ENCODE data around the gene SSTR5.

The SSTR5 gene

DNA sequence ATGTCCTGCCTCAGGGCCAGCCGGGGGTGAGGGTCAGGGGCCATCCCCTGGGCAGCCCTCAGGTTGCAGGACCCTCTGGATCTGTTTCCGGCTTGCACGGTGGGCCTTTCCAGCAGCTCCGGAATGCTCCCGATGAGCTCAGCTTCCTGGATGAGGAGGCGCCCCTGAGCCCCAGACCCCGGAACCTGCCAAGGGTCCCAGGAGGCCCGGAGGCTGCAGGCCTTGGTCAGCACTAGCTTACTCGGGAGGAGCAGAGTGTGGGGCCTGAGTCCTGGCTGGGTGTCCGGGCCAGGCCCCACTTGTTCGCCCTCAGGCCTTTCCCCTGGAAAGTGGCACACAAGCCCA, 31.1 kb downstream of the SSTR5 start:
- no peak for TF ChIP-seq SUZ12 (IDR thresholded peaks at IDR 0.05; ENCODE audit: extremely low read depth, insufficient read depth, insufficient read length)
- no peak for TF ChIP-seq ZNF274 (IDR thresholded peaks at IDR 0.05; ENCODE audit: low read depth, low read length)
- TF ChIP-seq YY1 (IDR thresholded peaks at IDR 0.05; ENCODE audit: insufficient read depth, insufficient read length), result no peak
- H3K4me1 ChIP-seq (ENCODE audit: insufficient read depth, insufficient read length), result peaks cover 25% of the 10 kb centered on the region
- H3K4me3 ChIP-seq (ENCODE audit: insufficient read length, low read depth), result peak overlapping the region; percentile 71
- peaks cover 15% of the 10 kb centered on the region for H3K27me3 ChIP-seq (ENCODE audit: insufficient read depth, insufficient read length)
- H3K9me3 ChIP-seq (ENCODE audit: insufficient read depth, low read length), result no peaks in the 10 kb centered on the region
- H3K9ac ChIP-seq (ENCODE audit: insufficient read length, low read depth), result peak overlapping the region; percentile 89
- no peaks in the 10 kb centered on the region for H3K36me3 ChIP-seq (ENCODE audit: insufficient read depth, insufficient read length, low read length)
- DNase-seq (ENCODE audit: low read depth, low spot score), result no peak

DNA sequence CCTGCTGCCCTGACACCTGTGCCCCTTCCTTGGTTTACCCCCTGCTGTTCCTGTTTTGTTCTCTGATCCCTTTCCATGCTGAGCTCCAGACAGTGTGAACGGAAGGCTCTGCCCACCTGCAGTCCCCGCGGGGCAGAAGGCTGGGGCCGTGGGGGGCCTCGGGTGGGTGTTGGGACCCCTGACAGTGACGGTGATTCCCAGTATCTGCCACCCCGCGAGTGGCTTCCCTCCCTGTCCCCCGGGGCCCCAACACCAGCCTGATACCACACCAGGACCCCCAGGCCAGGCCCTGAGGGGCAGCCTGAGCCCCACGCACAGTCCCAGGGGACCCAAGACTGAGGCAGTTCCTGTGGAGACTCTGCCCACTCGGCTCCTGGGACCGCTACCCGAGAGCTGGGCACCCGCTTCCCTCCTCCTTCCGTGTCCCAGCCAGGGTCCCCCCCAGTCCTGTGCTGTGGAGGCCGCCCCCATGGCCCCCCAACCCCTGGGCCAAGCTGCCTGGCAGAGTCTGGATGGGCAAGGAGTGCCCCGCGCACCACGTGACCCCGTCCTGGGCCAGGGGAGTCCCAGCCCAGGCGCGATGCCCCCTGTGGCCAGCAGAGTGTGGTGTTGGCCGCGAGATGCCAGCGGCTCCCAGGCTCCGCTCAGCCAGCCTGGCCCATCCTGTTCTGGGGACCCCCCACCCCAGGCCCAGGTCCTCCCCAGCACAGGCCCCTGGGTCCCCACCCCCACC, 33.5 kb downstream of the SSTR5 start:
- DNase-seq (ENCODE audit: low read depth, low spot score), result peak; percentile 50
- no peak overlapping the region for H3K9ac ChIP-seq (ENCODE audit: insufficient read length, low read depth)
- no peaks in the 10 kb centered on the region for H3K9me3 ChIP-seq (ENCODE audit: insufficient read depth, low read length)
- H3K36me3 ChIP-seq (ENCODE audit: insufficient read depth, insufficient read length, low read length), result no peaks in the 10 kb centered on the region
- H3K27me3 ChIP-seq (ENCODE audit: insufficient read depth, insufficient read length), result peaks cover 40% of the 10 kb centered on the region
- no peak for TF ChIP-seq SUZ12 (IDR thresholded peaks at IDR 0.05; ENCODE audit: extremely low read depth, insufficient read depth, insufficient read length)
- no peak for TF ChIP-seq YY1 (IDR thresholded peaks at IDR 0.05; ENCODE audit: insufficient read depth, insufficient read length)
- TF ChIP-seq ZNF274 (IDR thresholded peaks at IDR 0.05; ENCODE audit: low read depth, low read length), result no peak
- no peak overlapping the region for H3K4me3 ChIP-seq (ENCODE audit: insufficient read length, low read depth)
- peaks cover 18% of the 10 kb centered on the region for H3K4me1 ChIP-seq (ENCODE audit: insufficient read depth, insufficient read length)

GRCh38 chr16:1106659-1107058, 34.1 kb downstream of the SSTR5 start:
- TF ChIP-seq YY1 (IDR thresholded peaks at IDR 0.05; ENCODE audit: insufficient read depth, insufficient read length) (no peak), SUZ12 (IDR thresholded peaks at IDR 0.05; ENCODE audit: extremely low read depth, insufficient read depth, insufficient read length) (no peak), ZNF274 (IDR thresholded peaks at IDR 0.05; ENCODE audit: low read depth, low read length) (no peak)
- H3K27me3 ChIP-seq (ENCODE audit: insufficient read depth, insufficient read length), result peaks cover 45% of the 10 kb centered on the region
- no peaks in the 10 kb centered on the region for H3K9me3 ChIP-seq (ENCODE audit: insufficient read depth, low read length)
- no peak overlapping the region for H3K9ac ChIP-seq (ENCODE audit: insufficient read length, low read depth)
- H3K4me3 ChIP-seq (ENCODE audit: insufficient read length, low read depth), result no peak overlapping the region
- no peak for DNase-seq (ENCODE audit: low read depth, low spot score)
- H3K36me3 ChIP-seq (ENCODE audit: insufficient read depth, insufficient read length, low read length), result no peaks in the 10 kb centered on the region
- peaks cover 15% of the 10 kb centered on the region for H3K4me1 ChIP-seq (ENCODE audit: insufficient read depth, insufficient read length)

- Histone ChIP-seq H3K4me1 (ENCODE audit: insufficient read depth, insufficient read length) (peaks cover 15% of the 10 kb centered on the region), H3K36me3 (ENCODE audit: insufficient read depth, insufficient read length, low read length) (no peaks in the 10 kb centered on the region), H3K9me3 (ENCODE audit: insufficient read depth, low read length) (no peaks in the 10 kb centered on the region), H3K27me3 (ENCODE audit: insufficient read depth, insufficient read length) (peaks cover 49% of the 10 kb centered on the region), H3K9ac (ENCODE audit: insufficient read length, low read depth) (no peak overlapping the region), H3K4me3 (ENCODE audit: insufficient read length, low read depth) (no peak overlapping the region)
- no peak for DNase-seq (ENCODE audit: low read depth, low spot score)
- TF ChIP-seq YY1 (IDR thresholded peaks at IDR 0.05; ENCODE audit: insufficient read depth, insufficient read length) (no peak), SUZ12 (IDR thresholded peaks at IDR 0.05; ENCODE audit: extremely low read depth, insufficient read depth, insufficient read length) (no peak), ZNF274 (IDR thresholded peaks at IDR 0.05; ENCODE audit: low read depth, low read length) (no peak)
These were observed 34.6 kb downstream of the SSTR5 start for GRCh38 chr16:1107141-1107540.

DNA sequence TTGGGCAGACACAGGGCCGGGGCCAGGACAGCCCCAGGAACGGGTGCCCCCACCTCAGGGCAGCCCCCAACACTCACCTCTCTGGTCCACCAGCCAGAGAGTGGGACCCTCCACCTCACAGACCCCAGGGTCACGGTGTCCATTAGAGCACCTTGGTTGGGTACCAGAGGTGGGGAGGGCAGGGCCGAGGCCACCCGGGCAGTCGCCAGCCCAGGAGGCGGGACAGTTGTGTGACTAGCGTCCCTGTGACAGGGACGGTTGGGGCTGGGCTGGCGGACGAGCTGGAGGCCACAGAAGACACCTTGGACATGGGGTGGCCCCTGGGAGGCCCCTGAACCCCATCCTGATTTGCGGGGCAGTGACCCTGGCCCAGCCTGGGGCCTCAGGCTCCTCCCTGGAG, 35.2 kb downstream of the SSTR5 start:
- TF ChIP-seq SUZ12 (IDR thresholded peaks at IDR 0.05; ENCODE audit: extremely low read depth, insufficient read depth, insufficient read length), result no peak
- TF ChIP-seq ZNF274 (IDR thresholded peaks at IDR 0.05; ENCODE audit: low read depth, low read length), result no peak
- no peak for TF ChIP-seq YY1 (IDR thresholded peaks at IDR 0.05; ENCODE audit: insufficient read depth, insufficient read length)
- no peak overlapping the region for H3K4me3 ChIP-seq (ENCODE audit: insufficient read length, low read depth)
- no peaks in the 10 kb centered on the region for H3K36me3 ChIP-seq (ENCODE audit: insufficient read depth, insufficient read length, low read length)
- H3K27me3 ChIP-seq (ENCODE audit: insufficient read depth, insufficient read length), result peaks cover 55% of the 10 kb centered on the region
- DNase-seq (ENCODE audit: low read depth, low spot score), result no peak
- H3K9ac ChIP-seq (ENCODE audit: insufficient read length, low read depth), result no peak overlapping the region
- no peaks in the 10 kb centered on the region for H3K9me3 ChIP-seq (ENCODE audit: insufficient read depth, low read length)
- peaks cover 19% of the 10 kb centered on the region for H3K4me1 ChIP-seq (ENCODE audit: insufficient read depth, insufficient read length)

- TF ChIP-seq ZNF274 (IDR thresholded peaks at IDR 0.05; ENCODE audit: low read depth, low read length), result no peak
- TF ChIP-seq SUZ12 (IDR thresholded peaks at IDR 0.05; ENCODE audit: extremely low read depth, insufficient read depth, insufficient read length), result no peak
- TF ChIP-seq YY1 (IDR thresholded peaks at IDR 0.05; ENCODE audit: insufficient read depth, insufficient read length), result no peak
- Histone ChIP-seq H3K4me1 (ENCODE audit: insufficient read depth, insufficient read length) (peaks cover 21% of the 10 kb centered on the region), H3K9ac (ENCODE audit: insufficient read length, low read depth) (no peak overlapping the region), H3K27me3 (ENCODE audit: insufficient read depth, insufficient read length) (peaks cover 59% of the 10 kb centered on the region), H3K4me3 (ENCODE audit: insufficient read length, low read depth) (no peak overlapping the region), H3K9me3 (ENCODE audit: insufficient read depth, low read length) (no peaks in the 10 kb centered on the region), H3K36me3 (ENCODE audit: insufficient read depth, insufficient read length, low read length) (no peaks in the 10 kb centered on the region)
- no peak for DNase-seq (ENCODE audit: low read depth, low spot score)
These were observed 36.0 kb downstream of the SSTR5 start for GRCh38 chr16:1108299-1109252.

- Histone ChIP-seq H3K27me3 (ENCODE audit: insufficient read depth, insufficient read length) (peaks cover 65% of the 10 kb centered on the region), H3K4me1 (ENCODE audit: insufficient read depth, insufficient read length) (peaks cover 16% of the 10 kb centered on the region), H3K9ac (ENCODE audit: insufficient read length, low read depth) (peak overlapping the region; percentile 3), H3K9me3 (ENCODE audit: insufficient read depth, low read length) (no peaks in the 10 kb centered on the region), H3K4me3 (ENCODE audit: insufficient read length, low read depth) (no peak overlapping the region), H3K36me3 (ENCODE audit: insufficient read depth, insufficient read length, low read length) (no peaks in the 10 kb centered on the region)
- DNase-seq (ENCODE audit: low read depth, low spot score), result no peak
- no peak for TF ChIP-seq YY1 (IDR thresholded peaks at IDR 0.05; ENCODE audit: insufficient read depth, insufficient read length)
These were observed 37.1 kb downstream of the SSTR5 start for GRCh38 chr16:1109648-1110047.
